Cerebellar cortex (tissue), 1 donor: ENCODE results near the gene HOXA5.

Source experiments
- DNase-seq: peaks from one replicate; pipeline ENCODE4 v3.0.0-alpha.2; 2015; ENCODE audit warnings: low spot score

Gene HOXA5

DNA sequence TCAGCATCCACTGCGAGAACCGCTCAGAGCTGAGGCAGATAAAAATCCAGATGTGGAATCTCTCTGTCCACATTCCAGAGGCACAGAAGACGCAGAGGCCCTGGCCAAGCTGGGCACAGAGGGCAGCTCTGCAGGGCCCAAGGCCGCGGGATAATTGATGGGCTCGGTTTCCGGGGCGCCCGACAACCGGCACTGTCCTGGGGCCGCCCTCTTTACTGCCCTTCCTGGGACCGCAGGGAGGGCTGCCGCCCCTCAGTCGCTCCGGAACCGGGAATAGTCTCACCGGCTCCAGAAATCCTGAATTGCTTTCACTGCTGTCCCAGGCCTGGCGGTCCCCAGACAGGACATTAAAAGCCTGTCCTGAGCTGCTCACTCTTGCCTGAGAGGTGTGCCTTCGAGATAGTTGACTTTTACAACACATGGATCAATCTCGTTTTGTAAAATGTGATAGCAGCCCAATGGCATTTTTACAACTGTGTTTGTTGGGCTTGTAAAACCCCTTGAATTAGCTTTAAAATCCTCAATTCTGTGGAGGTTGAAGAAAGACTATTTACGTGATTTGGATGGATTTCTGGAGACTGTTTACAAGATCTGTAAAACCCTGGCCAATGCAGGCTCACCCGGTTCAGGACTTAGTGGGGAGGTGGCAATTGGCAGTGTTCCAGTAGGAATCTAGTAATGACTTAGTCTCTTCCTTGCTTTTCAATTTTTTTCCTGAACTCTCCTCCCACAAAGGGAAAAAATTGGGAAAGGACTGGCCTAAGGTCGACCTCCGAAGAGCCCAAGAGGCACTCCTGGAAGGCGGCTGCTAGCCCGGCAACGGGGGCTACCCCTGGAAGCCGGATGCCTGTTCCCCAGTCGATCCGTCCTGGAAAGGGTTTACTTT, 5.5 kb upstream of the HOXA5 start:
- DNase-seq: no peak

DNA sequence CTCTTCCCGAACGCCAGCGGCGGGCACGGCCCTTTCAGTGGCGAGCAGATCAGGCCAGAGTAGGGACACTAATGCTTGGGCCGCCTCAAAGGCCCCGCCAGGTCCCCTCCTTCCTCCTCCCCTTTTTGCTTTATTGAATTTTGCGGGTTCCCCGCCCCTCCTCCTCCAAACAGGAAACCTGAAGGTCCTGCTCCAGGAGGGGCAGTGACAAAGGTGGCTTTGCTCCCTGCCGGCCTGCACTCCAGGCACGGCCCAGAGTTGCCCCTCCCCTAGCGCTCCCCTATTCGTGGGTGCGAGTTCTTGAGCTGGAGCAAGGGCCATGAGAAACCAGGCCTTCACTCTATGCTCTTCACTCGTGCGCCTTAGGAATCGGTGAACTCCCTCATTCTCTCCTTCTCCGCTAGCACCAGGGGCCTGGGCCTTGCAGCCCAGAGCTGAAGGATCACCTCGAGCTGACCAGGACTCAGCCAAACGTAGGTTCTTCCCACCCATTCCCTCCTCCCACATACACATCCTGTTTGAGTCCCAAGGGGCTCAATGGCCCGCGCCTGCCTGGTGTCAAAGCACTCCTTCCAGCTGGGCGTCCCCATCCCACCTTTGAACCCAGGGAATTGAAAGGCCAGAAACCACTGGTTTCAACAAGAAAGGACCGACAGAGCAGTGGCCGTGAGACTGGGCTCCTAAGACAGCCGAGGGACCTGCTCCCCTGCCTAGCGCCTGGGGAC, 4.7 kb upstream of the HOXA5 start:
- DNase-seq: no peak

DNA sequence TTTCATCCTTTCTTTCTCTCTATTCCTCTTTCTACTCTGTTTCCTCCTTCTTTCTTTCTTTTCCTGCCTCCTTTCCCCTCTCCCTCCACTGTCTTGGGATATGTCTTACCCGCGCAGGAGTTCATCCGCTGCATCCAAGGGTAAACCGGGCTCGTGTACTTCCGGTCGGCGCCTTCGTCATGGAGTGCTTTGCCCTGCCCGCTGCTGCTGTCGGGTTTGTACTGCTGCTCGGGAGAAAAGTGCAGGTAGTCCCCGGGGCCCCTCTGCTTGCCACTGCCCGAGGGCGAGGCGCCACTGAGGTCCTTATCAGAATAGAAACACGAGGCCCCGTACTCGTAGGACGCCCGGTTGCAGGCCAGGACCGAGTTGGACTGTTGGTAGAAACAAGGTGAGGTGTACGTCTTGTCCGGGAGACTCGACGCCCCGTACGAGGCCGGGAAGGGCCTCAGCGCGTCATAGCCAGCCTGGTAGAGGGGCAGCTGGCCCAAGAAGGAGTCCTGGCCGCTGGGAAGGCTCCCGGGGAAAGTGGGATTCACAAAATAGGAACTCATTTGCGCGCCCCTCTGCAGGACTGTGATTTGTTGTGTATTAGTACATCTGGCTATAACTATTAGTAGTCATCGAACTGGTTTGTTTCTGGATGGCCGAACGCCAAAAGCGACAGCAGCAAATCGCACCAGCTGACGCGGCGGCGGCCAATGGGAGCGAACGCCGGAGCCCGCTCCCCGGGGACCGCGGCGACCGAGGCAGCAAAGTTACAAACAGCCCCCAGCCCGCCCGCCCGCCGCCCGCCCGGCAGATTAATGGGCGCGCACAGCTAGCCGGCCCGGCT, 3.9 kb upstream of the HOXA5 start, which contains the start of gene HOXA6:
Gene HOXA6, minus strand, starts transcription at position 576 of the 832 bp plus-strand sequence. Its CDS starts 25 bp downstream, at position 551.
- DNase-seq: no peak

DNA sequence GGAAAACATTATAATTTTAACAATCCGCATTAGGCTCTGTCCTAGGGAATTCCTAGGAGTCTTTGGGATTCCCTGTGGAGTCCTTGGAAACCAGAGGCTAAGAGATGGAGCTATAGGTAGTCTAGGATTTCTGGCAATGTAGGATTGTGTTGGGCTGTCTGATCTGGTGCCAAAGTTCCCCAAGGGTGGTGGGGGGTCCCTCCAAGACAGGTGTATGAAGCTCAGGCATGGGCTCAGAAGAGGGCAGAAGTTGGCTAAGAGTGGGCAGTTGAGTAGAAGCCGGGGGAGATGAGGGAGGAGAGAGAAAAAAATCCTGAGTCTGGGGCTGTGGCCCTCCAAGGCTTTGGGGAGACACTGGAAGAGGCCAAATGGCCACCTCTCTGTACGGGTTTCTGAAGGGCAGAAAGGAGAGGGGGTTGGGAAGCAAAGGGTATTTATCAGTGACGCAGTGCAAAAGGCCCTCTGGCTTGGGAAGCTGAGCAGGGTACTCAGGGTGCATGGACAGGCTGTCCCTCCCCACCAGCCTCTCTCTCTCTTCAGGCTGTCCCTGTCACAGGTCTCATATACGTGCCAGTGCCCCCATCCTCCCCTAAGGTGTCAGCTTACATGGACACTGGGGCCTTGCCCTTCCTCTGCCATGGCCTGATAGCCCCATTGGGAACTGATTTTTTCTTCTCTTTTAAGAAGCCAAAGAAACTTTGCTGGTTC, 3.2 kb upstream of the HOXA5 start:
- no peak for DNase-seq

DNA sequence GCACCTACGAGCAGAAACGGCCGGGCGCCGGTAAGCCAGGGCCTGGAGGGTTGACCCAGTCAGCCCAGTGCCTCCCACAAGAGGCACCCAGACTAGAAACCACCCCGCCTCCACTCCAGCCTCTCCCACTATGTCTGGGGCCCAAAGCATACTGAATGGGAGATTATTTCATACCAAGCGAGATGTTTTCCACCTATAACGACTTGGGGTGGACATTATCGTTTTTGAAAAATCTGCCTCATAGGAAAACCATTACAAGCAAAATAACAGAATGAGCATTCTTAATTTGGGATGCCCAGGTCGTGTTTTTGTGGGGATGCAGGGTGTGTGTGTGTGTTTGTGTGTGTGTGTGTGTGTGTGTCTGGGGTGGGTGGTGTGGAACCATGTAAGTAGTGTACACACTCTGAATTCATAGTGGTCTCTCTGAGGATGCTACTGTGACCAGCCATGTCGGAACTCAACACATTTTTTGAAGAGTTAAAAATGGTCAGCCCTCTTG, 2.5 kb upstream of the HOXA5 start:
- no peak for DNase-seq

DNA sequence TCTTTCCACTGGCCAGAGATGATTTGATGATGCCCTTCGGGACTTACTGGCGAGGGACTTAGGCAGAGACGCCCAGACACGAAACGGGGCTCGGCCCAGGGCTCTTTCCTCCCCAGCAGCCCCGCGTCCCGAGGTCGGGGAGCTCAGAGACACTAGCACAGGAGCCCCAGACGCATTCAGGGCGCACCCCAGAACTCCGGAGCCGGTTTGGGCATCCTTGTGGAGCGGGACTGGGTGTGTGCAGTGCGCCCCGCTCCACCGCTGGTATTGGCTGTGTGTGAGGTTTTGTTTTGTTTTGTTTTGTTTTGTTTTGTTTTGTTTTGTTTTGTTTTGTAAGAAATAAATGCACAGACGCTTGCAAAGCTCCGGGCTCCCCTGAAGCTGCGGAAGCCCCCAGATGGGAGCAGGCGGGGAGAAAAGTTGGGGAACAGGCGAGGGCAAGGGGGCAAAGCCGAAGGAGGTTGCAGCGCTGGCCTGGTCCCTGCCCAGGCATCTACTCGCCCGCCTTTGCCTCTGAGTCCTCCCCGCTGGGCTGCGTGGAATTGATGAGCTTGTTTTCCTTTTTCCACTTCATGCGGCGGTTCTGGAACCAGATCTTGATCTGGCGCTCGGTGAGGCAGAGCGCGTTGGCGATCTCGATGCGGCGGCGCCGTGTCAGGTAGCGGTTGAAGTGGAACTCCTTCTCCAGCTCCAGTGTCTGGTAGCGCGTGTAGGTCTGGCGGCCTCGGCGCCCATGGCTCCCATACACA, 1.9 kb upstream of the HOXA5 start:
- no peak for DNase-seq

DNA sequence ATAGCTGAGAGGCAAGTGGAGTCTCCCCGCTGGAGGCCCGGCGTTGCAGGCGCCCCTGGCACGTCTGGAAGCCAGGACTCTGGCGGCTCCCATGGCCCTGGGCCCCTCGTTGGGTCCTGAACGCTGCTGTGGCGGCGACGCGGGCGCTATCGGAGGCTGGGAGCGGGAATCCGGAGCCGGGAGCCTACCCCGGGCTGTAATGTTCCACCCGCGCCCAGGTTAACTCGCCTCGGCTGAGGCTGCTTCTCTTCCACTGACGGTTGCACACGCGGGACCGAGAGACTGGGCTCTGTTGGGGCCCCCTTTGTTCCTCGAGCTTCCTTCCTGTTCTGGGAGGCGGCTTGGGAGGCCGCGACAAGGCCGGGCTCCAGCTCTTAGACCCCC, 1.3 kb upstream of the HOXA5 start:
- no peak for DNase-seq

DNA sequence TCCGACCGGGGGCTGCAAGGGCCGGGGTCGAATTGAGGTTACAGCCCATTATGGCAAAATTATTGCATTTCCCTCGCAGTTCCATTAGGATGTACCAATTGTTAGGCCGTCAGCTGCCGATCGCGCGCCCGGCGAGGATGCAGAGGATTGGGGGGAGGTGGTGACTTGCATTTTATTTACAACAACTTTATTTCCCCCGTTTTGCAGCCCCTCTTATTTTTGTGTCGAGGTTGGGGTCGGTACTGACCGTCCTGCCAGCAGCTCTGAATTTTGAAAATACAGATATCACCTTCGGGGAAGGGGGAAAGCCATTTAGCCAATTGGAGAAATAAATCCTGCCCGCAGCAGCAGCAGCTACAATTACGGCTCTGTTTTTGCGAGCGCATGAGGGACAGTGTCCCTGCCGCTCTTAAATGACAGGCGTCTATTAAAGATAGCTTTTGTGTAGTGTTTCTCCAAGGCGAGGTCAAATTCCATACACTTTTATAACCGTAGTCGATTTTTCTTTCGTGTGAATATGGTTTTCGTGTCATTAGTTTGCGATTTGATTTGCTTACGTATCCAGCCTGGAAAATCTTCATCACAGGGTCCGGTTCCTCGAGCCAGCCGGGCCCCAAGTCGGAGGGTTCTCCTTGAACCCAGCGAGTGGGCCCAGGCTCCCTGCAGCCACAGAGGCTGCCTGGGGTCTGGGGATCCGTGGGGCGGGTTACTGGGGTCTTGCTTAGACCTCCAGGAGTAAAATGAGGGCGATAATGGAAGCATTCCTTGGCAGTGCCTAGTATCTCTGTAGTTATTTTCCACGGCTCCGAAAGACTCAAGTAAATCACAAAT, 684 bp upstream of the HOXA5 start:
- no peak for DNase-seq

DNA sequence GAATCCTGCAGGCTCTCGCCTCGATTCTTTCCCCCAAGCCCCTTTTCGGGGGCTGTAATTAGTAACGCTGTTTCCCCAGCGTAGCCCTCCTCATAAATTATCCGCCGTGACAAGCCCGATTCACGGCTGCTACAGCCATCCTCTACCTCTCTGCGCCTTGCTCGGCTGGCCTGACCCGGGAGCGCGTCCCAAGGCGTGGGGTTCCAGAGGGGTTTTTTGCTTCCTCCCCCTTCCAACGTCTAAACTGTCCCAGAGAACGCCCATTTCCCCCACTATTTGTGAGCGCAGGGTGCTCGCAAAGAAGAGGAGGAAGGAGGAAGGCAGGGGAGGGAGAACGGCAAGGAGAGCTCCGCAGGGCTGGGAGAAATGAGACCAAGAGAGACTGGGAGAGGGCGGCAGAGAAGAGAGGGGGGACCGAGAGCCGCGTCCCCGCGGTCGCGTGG, 880 bp downstream of the HOXA5 start:
- no peak for DNase-seq

DNA sequence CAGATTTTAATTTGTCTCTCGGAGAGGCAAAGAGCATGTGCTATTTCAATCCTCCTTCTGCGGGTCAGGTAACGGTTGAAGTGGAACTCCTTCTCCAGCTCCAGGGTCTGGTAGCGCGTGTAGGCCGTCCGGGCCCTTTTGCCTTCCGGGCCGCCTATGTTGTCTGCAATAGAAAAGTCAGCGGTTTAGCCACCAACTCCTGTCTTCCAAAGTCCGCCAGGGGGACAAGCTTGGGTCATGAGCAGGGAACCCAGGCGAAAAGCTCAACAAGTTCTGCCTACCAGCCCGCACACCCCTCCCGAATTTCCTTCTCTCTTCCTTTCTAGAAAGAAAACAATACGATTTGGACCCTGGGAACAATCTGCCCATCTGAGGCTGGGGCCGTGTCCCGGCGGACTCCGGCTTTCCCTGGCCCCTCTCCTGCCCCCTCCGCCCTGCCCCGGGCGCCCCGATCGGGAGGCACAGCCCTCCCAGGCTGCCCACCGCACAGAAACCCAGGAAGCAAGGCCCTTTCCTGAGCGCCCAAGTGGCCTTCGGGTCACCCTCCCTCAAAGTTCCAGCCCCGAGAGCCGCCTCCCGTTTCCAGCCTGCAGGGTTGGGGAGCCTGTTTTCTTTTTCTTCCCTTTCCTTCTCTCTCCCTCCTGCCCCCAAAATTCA, 1.4 kb downstream of the HOXA5 start:
- no peak for DNase-seq

DNA sequence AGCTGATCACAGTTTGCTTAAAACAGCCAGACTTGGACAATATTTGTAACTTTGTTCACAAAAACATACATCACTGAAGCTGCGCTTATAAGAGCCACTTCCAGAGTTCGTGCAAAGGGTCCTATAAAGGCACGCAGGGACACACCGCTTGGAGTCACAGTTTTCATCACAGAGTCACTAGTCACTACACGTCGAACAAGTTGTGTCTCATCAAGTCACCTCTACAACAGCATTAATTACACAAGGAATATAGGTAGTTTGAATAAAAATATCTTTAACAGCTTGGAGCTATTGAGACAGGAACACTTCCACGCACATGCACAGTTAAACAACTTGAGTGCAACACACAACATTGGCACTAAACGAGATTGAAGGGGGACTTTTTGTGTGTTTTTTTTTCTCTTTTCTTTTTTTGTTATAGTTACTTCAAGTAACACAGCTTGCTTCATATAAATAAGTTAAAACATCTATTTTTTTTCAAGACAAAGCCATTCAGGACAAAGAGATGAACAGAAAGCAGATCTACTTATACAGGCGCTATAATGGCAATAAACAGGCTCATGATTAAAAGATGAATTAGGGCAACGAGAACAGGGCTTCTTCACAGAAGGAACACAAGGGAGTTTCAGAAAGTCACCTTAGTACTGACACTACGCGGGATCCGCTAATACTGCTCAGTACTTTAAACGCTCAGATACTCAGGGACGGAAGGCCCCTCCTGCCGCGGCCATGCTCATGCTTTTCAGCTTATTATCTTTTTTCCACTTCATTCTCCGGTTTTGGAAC, 2.2 kb downstream of the HOXA5 start:
- DNase-seq: no peak

DNA sequence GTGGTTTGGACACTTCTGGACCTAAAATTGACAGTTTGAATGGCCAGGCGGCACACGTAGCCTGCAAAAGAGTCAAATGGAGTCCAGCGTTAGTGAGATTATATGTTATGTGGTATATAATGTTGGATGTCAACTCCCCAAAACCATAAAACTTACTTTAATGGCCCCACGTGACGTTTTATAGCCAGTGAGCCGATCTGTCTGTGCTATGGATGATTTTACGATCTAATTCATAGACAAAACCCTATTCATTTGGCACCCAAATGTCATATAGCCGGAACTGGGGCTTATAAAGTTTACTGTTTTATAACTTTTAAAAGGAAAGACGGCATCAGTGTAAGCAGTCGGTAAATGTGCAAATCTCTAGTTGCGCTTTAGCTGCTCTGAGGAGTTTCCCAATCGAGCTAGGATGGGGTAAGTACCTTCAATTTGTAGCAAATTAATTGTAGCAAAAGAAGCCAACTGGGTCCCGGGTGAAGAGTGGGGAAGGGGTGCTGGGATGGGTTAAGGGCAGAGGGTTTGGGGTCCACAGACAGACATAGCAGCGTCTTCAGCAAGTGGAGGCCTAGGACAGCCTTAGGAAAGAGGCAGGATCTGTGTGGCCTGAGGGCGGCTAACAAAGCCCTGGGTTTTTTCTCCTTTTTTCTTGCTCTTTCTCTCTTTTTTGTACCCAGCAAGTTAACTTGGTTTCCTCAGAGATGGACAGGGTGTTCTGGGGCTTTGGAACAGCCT, 3.2 kb downstream of the HOXA5 start:
- no peak for DNase-seq

DNA sequence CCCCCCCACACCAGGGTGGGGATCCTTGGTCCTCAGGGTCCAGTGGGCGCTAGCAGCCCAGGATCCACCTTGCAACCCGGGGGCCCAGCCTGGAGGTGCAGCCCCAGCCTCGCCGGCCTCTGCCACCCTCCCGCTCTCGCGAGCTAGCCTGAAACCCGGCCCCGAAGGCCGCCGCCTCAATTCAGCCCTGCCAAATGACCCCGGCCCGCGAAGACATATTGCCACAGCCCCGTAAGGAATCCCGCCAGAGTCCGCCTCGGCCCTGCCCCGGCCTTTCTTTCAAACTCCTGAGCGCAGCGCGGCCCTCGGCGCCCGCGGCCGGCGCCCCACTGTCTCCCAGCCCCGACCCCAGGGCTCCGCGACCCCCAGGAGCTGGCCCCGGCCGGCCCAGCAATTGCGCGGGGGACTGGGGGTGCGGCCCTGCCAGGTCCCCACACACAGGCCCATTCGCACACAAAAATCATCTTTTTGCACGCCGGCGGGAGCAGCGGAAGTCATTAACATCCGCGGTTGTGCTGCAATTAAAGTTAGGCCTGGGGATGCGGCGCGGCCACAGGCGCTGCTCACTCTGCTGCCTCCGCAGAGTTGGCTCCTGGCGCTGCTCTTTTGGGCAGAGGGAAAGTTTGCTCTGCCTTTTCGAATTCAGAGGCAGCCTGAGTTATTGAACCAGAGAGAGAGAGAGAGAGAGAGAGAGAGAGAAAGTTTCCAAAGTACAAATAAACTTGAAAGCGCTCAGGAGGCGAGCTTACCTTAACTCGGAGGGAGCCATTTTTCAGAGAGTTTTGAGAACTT, 4.0 kb downstream of the HOXA5 start:
- DNase-seq: no peak

DNA sequence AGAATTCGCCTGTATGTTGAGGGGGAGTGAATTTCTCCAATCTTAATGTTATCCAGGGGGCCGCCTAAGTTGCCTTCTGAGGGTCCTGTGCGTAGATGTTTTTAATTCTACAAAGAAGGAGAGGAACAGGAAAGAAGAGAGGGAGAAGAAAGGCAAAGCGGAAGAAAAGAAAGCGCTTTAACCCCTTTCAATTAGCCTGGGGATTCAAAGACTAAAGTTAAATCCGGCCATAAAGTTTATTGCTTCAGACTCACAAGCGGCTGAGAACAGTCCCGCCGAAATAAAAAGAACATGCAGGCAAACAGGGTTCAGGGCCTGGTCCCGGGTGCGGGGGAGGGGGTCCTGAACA, 4.5 kb downstream of the HOXA5 start:
- DNase-seq: no peak

DNA sequence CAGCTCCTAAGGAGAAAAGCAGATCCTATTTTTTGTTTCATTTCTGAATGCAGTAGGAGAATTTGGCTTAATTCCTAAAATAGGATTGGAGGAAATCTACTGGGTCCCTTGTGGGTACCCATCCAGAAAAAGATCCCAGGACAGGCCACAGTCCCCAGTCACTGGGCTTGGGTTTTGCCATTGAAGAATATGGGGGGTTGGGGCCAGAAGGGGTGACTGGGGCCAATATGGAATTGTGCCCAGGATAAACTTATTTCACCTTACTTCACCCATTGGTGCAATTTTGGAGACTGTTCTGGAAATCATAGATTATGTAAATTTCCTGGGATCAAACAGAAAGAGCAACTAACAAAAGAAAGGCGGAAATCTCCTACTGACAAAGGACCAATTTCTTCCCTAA, 5.0 kb downstream of the HOXA5 start:
- DNase-seq: no peak

DNA sequence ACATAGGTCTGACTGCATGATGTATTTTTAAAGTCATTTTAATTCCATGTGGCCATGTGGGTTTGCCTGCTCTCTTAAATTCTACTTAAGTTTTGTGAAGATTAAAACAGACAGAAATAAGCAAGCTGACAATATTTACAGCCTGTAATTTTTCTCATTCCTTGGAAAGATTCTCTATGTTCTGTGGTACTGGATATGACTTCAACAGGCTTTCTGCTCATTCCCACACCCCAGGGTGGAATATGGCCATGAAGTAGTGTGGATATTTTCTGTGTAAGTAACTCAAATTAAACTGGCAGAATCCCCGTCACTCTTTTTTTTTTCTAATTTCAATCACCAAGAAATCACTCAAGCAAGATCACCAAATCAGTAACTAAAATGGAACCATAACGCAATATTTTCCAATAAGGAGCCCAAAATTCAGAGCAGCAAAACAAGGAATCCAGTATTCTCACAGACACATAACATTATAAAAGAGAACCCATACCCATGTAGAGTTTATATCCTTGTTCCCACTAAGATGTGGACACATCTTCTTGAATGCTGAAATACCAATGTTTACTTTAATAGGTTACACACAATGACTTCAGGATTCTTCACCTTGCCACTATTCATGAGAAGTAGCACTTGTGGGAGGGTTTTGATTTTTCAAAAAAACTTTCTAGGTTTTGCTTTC, 5.7 kb downstream of the HOXA5 start:
- DNase-seq: no peak

DNA sequence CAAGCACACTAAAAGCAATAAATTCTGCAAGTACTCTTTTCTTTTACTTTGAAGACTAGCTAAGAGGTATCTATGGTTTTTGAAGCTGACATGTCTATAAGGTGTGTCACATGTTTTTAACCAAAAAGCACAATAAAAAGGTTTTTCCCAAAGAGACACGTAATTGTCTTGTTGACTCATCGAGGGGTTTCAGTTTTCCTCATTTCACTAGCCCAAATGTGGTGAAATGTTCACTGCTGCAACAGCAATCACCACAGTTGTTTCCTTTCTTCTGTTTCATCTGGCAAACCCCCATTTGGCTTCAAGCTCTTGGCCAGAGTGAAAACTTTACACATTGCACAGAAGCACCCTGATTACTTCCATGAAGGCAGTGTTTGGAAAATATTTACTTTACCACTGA, 9.1 kb downstream of the HOXA5 start:
- DNase-seq: no peak
